Stimulated activated CD8-positive, alpha-beta memory T cell treated with anti-CD3 and anti-CD28 coated beads, Interleukin-4, amount 100 ng/mL, for 48 hours (primary cell): Measurements from ENCODE around the gene STK17B.
A peak's percentile ranks its signal among the peaks of the same experiment; 100 is the strongest.
"Not testable (repeated sequence)": the region's sequence is repeated elsewhere in the genome, so short reads cannot be mapped to it uniquely, and the experiment has no call there.

Experiments
- DNase-seq: peaks from one replicate; pipeline ENCODE4 v3.0.0-alpha.2; 2020

STK17B gene

GRCh38 chr2:196105951-196106350, 65.4 kb downstream of the STK17B start:
- no peak for DNase-seq

- DNase-seq = no peak
Measured at GRCh38 chr2:196104066-196104465, 67.3 kb downstream of the STK17B start.

GRCh38 chr2:196103626-196104025, 67.8 kb downstream of the STK17B start:
- DNase-seq = no peak

- DNase-seq = peak; percentile 56
Measured at GRCh38 chr2:196101325-196101991, 69.9 kb downstream of the STK17B start.

GRCh38 chr2:196099916-196100315, 71.5 kb downstream of the STK17B start:
- no peak for DNase-seq

GRCh38 chr2:196097864-196098660, 73.3 kb downstream of the STK17B start:
- DNase-seq = no peak

- no peak for DNase-seq
Measured at GRCh38 chr2:196096982-196097745, 74.2 kb downstream of the STK17B start.

GRCh38 chr2:196096264-196096663, 75.1 kb downstream of the STK17B start:
- DNase-seq = no peak

GRCh38 chr2:196089448-196089847, 81.9 kb downstream of the STK17B start:
- DNase-seq = not testable (repeated sequence)

GRCh38 chr2:196088203-196088602, 83.2 kb downstream of the STK17B start:
- no peak for DNase-seq

- no peak for DNase-seq
Measured at GRCh38 chr2:196086517-196087368, 84.6 kb downstream of the STK17B start.

GRCh38 chr2:196083601-196084000, 87.8 kb downstream of the STK17B start:
- DNase-seq = no peak
